DND-41 (cell line): Measurements from ENCODE around the gene MAP7D3.

Source experiments
- ATAC-seq: fragments of 200-7000 bp; cut with Tn5 transposase; 3 replicates; pipeline ENCODE4 v1.9.1; 2021; ENCODE audit warnings: low read depth; ENCODE audit not compliant: insufficient read depth
- DNase-seq: peaks from one replicate; pipeline ENCODE4 v3.0.0-alpha.2; 2020
- H2AFZ ChIP-seq: 2 replicates; pipeline ENCODE4 v1.6.0; 2012; ENCODE audit warnings: low read depth, low read length
- H3K27ac ChIP-seq: 2 replicates; pipeline ENCODE4 v1.5.1; 2012; ENCODE audit warnings: low read length, inconsistent platforms
- H3K27me3 ChIP-seq: fragments of 200-600 bp; sonication (generic); 2 replicates; pipeline ENCODE4 v1.6.0; 2012; ENCODE audit warnings: low read length, mild to moderate bottlenecking, inconsistent platforms; ENCODE audit not compliant: insufficient read depth, poor library complexity
- H3K36me3 ChIP-seq: 2 replicates; pipeline ENCODE4 v1.5.1; 2012; ENCODE audit warnings: low read length, inconsistent platforms; ENCODE audit not compliant: insufficient read depth
- H3K4me1 ChIP-seq: 2 replicates; pipeline ENCODE4 v1.5.1; 2012; ENCODE audit warnings: mild to moderate bottlenecking, low read length; ENCODE audit not compliant: insufficient read depth
- H3K4me2 ChIP-seq: 2 replicates; pipeline ENCODE4 v1.6.0; 2012; ENCODE audit warnings: mild to moderate bottlenecking, moderate library complexity, low read length, inconsistent platforms; ENCODE audit not compliant: insufficient read depth
- H3K4me3 ChIP-seq, 2 experiments: fragments of 200-600 bp in 1 of 2; shearing (Covaris generic) in 1 of 2; 2 replicates each; pipeline ENCODE4 v1.5.1; 2012 to 2016; ENCODE audit warnings: inconsistent platforms in 2 of 2, low read length in 2 of 2, mild to moderate bottlenecking in 2 of 2, low read depth in 1 of 2, moderate library complexity in 1 of 2
- H3K79me2 ChIP-seq: 2 replicates; pipeline ENCODE4 v1.6.0; 2012; ENCODE audit warnings: low read length, inconsistent platforms; ENCODE audit not compliant: insufficient read depth
- H3K9ac ChIP-seq: 2 replicates; pipeline ENCODE4 v1.6.0; 2012; ENCODE audit warnings: low read depth, mild to moderate bottlenecking, inconsistent platforms, low read length, moderate library complexity
- H3K9me3 ChIP-seq: 2 replicates; pipeline ENCODE4 v1.5.1; 2012; ENCODE audit warnings: low read length, moderate library complexity, mild to moderate bottlenecking, inconsistent platforms; ENCODE audit not compliant: insufficient read depth, severe bottlenecking
- H4K20me1 ChIP-seq: 2 replicates; pipeline ENCODE4 v1.6.0; 2012; ENCODE audit warnings: low read length; ENCODE audit not compliant: insufficient read depth
- CTCF ChIP-seq: IDR thresholded peaks from 2 replicates; pipeline ENCODE4 v1.5.1; 2012; ENCODE audit warnings: borderline replicate concordance, low read length, moderate library complexity, mild to moderate bottlenecking; ENCODE audit not compliant: poor library complexity, severe bottlenecking; ENCODE audit errors: extremely low read depth
- EZH2 ChIP-seq: IDR thresholded peaks from 3 replicates; pipeline ENCODE4 v1.6.1; 2012; ENCODE audit warnings: borderline replicate concordance, low read depth, mild to moderate bottlenecking, moderate library complexity, low read length, inconsistent platforms; ENCODE audit not compliant: severe bottlenecking

The MAP7D3 gene

GRCh38 chrX:136205882-136206380, 45.3 kb downstream of the MAP7D3 start:
- Histone ChIP-seq H3K9ac (no peak overlapping the region), H3K27ac (no peak overlapping the region), H3K36me3 (no peaks in the 10 kb centered on the region), H3K4me1 (no peaks in the 10 kb centered on the region), H3K79me2 (no peaks in the 10 kb centered on the region), H3K4me3 (no peak overlapping the region), H3K4me2 (no peak overlapping the region), H2AFZ (no peak overlapping the region), H3K9me3 (no peaks in the 10 kb centered on the region), H4K20me1 (no peaks in the 10 kb centered on the region), H3K27me3 (no peaks in the 10 kb centered on the region)
- DNase-seq, result no peak
- no peak for ATAC-seq
- TF ChIP-seq CTCF, result no peak
- TF ChIP-seq EZH2, result no peak

GRCh38 chrX:136204571-136204970, 46.6 kb downstream of the MAP7D3 start:
- Histone ChIP-seq H3K27me3 (no peaks in the 10 kb centered on the region), H4K20me1 (no peaks in the 10 kb centered on the region), H2AFZ (no peak overlapping the region), H3K4me2 (no peak overlapping the region), H3K9ac (no peak overlapping the region), H3K4me3 (no peak overlapping the region), H3K27ac (no peak overlapping the region), H3K4me1 (no peaks in the 10 kb centered on the region), H3K79me2 (no peaks in the 10 kb centered on the region), H3K36me3 (no peaks in the 10 kb centered on the region), H3K9me3 (no peaks in the 10 kb centered on the region)
- DNase-seq (no peak), ATAC-seq (no peak)
- TF ChIP-seq CTCF (no peak), EZH2 (no peak)

GRCh38 chrX:136203951-136204350, 47.2 kb downstream of the MAP7D3 start:
- Histone ChIP-seq H3K36me3 (no peaks in the 10 kb centered on the region), H3K27me3 (no peaks in the 10 kb centered on the region), H2AFZ (no peak overlapping the region), H3K9me3 (no peaks in the 10 kb centered on the region), H4K20me1 (no peaks in the 10 kb centered on the region), H3K27ac (no peak overlapping the region), H3K79me2 (no peaks in the 10 kb centered on the region), H3K9ac (no peak overlapping the region), H3K4me2 (no peak overlapping the region), H3K4me1 (no peaks in the 10 kb centered on the region), H3K4me3 (no peak overlapping the region)
- TF ChIP-seq CTCF (no peak), EZH2 (no peak)
- ATAC-seq (no peak), DNase-seq (no peak)

GRCh38 chrX:136203438-136203837, 47.8 kb downstream of the MAP7D3 start:
- Histone ChIP-seq H3K4me3 (no peak overlapping the region), H3K9me3 (no peaks in the 10 kb centered on the region), H3K27ac (no peak overlapping the region), H3K9ac (no peak overlapping the region), H3K4me2 (no peak overlapping the region), H2AFZ (no peak overlapping the region), H3K79me2 (no peaks in the 10 kb centered on the region), H3K4me1 (no peaks in the 10 kb centered on the region), H3K27me3 (no peaks in the 10 kb centered on the region), H4K20me1 (no peaks in the 10 kb centered on the region), H3K36me3 (no peaks in the 10 kb centered on the region)
- no peak for ATAC-seq
- TF ChIP-seq CTCF (no peak), EZH2 (no peak)
- no peak for DNase-seq
